H54 (cell line): ENCODE measurements around the gene CIAO1.
"Not testable (repeated sequence)": the region's sequence is repeated elsewhere in the genome, so short reads cannot be mapped to it uniquely, and the experiment has no call there.

ENCODE experiments used
- DNase-seq: peaks from one replicate; pipeline ENCODE4 v3.0.0; 2011; ENCODE audit warnings: low spot score, mixed read lengths; ENCODE audit not compliant: insufficient read length
- FAIRE-seq: peaks from 3 replicates; lab custom pipeline; 2011; peaks lifted over from hg19 to GRCh38; lab: Jason Lieb, UNC
- POLR2A ChIP-seq: IDR thresholded peaks from 2 replicates; pipeline ENCODE4 v1.6.1; 2011; ENCODE audit warnings: low read depth, mild to moderate bottlenecking, low read length

CIAO1 gene

GRCh38 chr2:96265840-96266679 is at the start of gene CIAO1, which contains the start of gene TMEM127:
Gene CIAO1, plus strand, starts transcription at chr2:96266225. Its CDS starts 126 bp downstream, at chr2:96266351.
Gene TMEM127, minus strand, starts transcription at chr2:96265997. Its CDS starts 616 bp downstream, at chr2:96265381.
- peak; percentile 96 for DNase-seq
- TF ChIP-seq POLR2A = peak; percentile 72
- FAIRE-seq = no peak

GRCh38 chr2:96218508-96219131 is 47.4 kb upstream of the CIAO1 start:
- no peak for TF ChIP-seq POLR2A
- no peak for DNase-seq
- no peak for FAIRE-seq

DNA sequence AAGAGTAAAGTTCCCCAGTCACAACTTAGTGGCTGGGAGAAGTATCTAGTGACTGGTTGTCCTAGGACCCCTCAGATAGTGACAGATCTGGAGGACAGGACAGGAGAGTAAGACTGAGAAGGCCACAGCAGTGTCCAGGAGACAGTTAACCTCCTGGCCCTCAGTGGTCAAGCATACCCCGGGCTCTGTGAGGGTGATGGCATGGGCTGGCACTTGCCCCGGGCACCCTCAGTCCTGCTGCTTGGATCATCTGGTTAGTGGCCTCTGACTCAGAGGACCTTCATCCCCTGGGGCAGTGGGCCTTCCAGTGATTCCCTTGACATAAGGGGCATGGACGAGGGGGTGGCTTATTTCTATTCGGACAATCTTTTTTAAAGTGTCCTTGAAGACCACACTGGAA is 46.1 kb upstream of the CIAO1 start:
- FAIRE-seq, DNase-seq: not testable (repeated sequence)

GRCh38 chr2:96221106-96221505 is 44.9 kb upstream of the CIAO1 start:
- not testable (repeated sequence) for DNase-seq, FAIRE-seq

DNA sequence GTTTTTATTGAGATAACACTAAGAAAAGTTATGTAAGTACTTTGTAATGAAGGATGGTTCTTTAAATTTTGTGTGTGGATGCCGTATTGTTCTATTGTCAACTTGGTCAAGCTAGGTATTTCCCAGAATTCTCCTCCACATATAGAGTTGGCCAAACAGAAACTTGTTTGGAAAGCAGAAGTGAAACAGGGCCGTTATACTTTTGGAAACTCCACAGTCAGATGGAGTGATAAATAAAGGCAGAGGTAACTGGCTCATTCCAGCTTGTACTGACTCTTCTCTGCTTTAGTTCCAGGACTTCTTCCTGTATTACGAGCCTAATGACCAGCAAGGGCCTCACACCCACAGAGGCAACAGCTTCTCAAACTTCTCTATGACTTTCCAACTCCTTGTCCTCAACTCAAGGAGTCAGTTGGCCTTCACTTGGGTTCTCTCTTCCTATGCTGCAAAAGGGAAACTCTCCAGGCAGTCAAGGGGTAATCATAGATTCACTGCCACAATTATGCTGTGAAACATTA is 41.0 kb upstream of the CIAO1 start:
- DNase-seq = no peak
- no peak for FAIRE-seq
- TF ChIP-seq POLR2A = no peak

- FAIRE-seq = no peak
These were observed 34.7 kb upstream of the CIAO1 start for GRCh38 chr2:96231316-96231715.

GRCh38 chr2:96233436-96233835 is 32.6 kb upstream of the CIAO1 start:
- no peak for TF ChIP-seq POLR2A
- FAIRE-seq = no peak
- DNase-seq = no peak

More at GRCh38 chr2:96231316-96231715, 34.7 kb upstream of the CIAO1 start:
- DNase-seq = no peak
- TF ChIP-seq POLR2A = no peak

- DNase-seq (no peak), FAIRE-seq (no peak)
- TF ChIP-seq POLR2A = no peak
These were observed 32.1 kb upstream of the CIAO1 start for GRCh38 chr2:96233880-96234316.

DNA sequence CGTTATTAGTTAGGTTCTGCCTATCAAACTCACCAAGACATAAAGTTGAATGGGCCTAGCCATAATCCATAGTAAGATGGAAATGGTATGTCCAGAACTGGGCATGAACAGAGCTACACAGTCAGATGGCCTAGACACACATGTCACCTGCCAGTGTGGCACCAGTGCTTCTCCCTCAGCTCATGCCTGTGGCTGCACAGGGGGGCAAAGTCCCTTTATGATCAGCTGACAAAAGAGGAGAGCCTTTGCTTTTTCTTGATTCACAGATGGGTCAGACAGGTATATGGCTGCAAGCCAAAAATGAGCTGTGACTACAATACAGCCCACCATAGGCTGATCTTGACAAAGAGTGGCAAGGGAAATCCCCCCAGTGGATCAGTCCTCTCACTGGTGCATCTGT is 29.1 kb upstream of the CIAO1 start:
- DNase-seq (no peak), FAIRE-seq (no peak)
- TF ChIP-seq POLR2A = no peak

GRCh38 chr2:96238266-96238665 is 27.8 kb upstream of the CIAO1 start:
- DNase-seq (no peak), FAIRE-seq (no peak)
- TF ChIP-seq POLR2A = no peak

GRCh38 chr2:96239091-96239490 is 26.9 kb upstream of the CIAO1 start:
- TF ChIP-seq POLR2A = no peak
- FAIRE-seq = no peak

GRCh38 chr2:96239745-96240264 is 26.2 kb upstream of the CIAO1 start:
- TF ChIP-seq POLR2A = no peak
- FAIRE-seq = no peak

More at GRCh38 chr2:96239091-96239490, 26.9 kb upstream of the CIAO1 start:
- no peak for DNase-seq

DNA sequence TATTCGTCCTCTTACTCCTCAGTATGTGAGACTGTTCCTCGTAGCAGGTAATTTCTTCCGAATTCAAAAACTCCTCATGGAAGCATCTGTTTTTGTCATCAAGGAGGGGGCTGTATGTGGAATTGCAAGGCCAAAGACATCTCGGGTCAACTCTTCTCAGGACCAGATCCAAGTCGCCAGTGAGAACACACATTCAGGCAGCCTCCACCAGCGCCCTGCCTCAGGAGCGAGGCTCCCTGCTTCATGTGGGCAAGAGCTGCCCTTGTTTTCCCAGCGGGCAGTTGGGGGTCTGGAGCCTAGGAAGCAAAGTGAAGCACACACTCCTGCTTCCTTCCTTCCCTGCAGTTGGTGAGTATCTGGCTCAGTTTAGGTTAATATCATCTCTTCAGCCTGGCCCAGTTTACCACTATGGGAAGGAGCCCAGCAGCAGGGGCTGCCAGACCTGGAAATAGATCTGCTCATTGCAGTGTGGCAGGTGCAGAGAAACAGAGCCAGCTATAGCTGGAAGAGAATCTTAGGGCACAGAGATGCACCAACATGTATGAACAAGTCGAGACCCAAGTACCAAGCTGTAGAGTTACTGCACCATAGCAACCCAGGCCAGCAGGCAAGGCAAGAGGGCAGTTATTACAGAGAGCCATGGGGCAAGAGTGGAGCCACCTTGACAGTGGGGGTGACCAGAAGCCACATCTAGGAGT is 25.5 kb upstream of the CIAO1 start:
- no peak for DNase-seq

More at GRCh38 chr2:96239745-96240264, 26.2 kb upstream of the CIAO1 start:
- DNase-seq = no peak

More for the DNA sequence above, 25.5 kb upstream of the CIAO1 start:
- FAIRE-seq = no peak
- no peak for TF ChIP-seq POLR2A
